Measurements from ENCODE around the gene PTEN. TPM values are rescaled to one million over a fixed set of nuclear protein-coding genes. Genes with fewer than 3 reads are reported as not detected.
"Not testable (repeated sequence)": the region's sequence is repeated elsewhere in the genome, so short reads cannot be mapped to it uniquely, and the experiment has no call there.

Gene PTEN
- total RNA-seq, 1 donor from 2014 or later, result 64.9 TPM

- Histone ChIP-seq H3K4me2 (no peak overlapping the region), H3K4me1 (no peaks in the 10 kb centered on the region), H3K36me3 (no peaks in the 10 kb centered on the region), H3F3A (ENCODE audit: low read depth) (no peaks in the 10 kb centered on the region), H3K27me3 (no peaks in the 10 kb centered on the region), H3K27ac (no peak overlapping the region), H3K9ac (no peak overlapping the region), H3K79me2 (ENCODE audit: low read depth) (no peaks in the 10 kb centered on the region), H3K4me3 (no peak overlapping the region), H4K20me1 (ENCODE audit: low read depth) (no peaks in the 10 kb centered on the region), H2AFZ (replicated peaks) (no peak overlapping the region), H3K9me3 (ENCODE audit: low read depth) (no peaks in the 10 kb centered on the region)
- no peak for DNase-seq (ENCODE audit: low spot score)
- Mint-ChIP-seq H3K36me3 (no peaks in the 10 kb centered on the region), H3K9me3 (no peaks in the 10 kb centered on the region), H3K27me3 (ENCODE audit: insufficient read depth, low read depth) (no peaks in the 10 kb centered on the region), H3K4me3 (no peak overlapping the region), H3K4me1 (peaks cover 5% of the 10 kb centered on the region), H3K27ac (no peak overlapping the region)
- no peak for TF ChIP-seq EZH2phosphoT487 (IDR thresholded peaks at IDR 0.05)
- TF ChIP-seq EZH2 (IDR thresholded peaks at IDR 0.05), result no peak
- no peak for TF ChIP-seq CTCF (IDR thresholded peaks at IDR 0.05)
These were observed 14.4 kb upstream of the PTEN start for GRCh38 chr10:87849001-87849400.

GRCh38 chr10:87850742-87851205 lies 12.7 kb upstream of the PTEN start:
- peak; percentile 82 for DNase-seq (ENCODE audit: low spot score)
- no peak overlapping the region for H3K9ac ChIP-seq
- no peak overlapping the region for H3K4me3 Mint-ChIP-seq

GRCh38 chr10:87852089-87852488 lies 11.3 kb upstream of the PTEN start:
- Histone ChIP-seq H3K9ac (no peak overlapping the region), H4K20me1 (ENCODE audit: low read depth) (no peaks in the 10 kb centered on the region), H3K27ac (no peak overlapping the region), H3K4me1 (no peaks in the 10 kb centered on the region), H3K27me3 (no peaks in the 10 kb centered on the region), H3K4me2 (no peak overlapping the region), H3K9me3 (ENCODE audit: low read depth) (no peaks in the 10 kb centered on the region), H3K79me2 (ENCODE audit: low read depth) (no peaks in the 10 kb centered on the region), H2AFZ (replicated peaks) (no peak overlapping the region), H3K4me3 (no peak overlapping the region), H3K36me3 (no peaks in the 10 kb centered on the region), H3F3A (ENCODE audit: low read depth) (no peaks in the 10 kb centered on the region)
- H3K27ac Mint-ChIP-seq, result no peak overlapping the region
- H3K4me1 Mint-ChIP-seq, result peaks cover 5% of the 10 kb centered on the region
- no peaks in the 10 kb centered on the region for H3K9me3 Mint-ChIP-seq
- TF ChIP-seq EZH2 (IDR thresholded peaks at IDR 0.05) (no peak), EZH2phosphoT487 (IDR thresholded peaks at IDR 0.05) (no peak), CTCF (IDR thresholded peaks at IDR 0.05) (no peak)
- no peaks in the 10 kb centered on the region for H3K27me3 Mint-ChIP-seq (ENCODE audit: insufficient read depth, low read depth)
- no peak overlapping the region for H3K4me3 Mint-ChIP-seq
- no peak for DNase-seq (ENCODE audit: low spot score)
- H3K36me3 Mint-ChIP-seq, result no peaks in the 10 kb centered on the region

More at GRCh38 chr10:87850742-87851205, 12.7 kb upstream of the PTEN start:
- Histone ChIP-seq H3K9me3 (ENCODE audit: low read depth) (no peaks in the 10 kb centered on the region), H3K36me3 (no peaks in the 10 kb centered on the region), H3F3A (ENCODE audit: low read depth) (no peaks in the 10 kb centered on the region), H3K27me3 (no peaks in the 10 kb centered on the region), H3K27ac (no peak overlapping the region), H3K4me2 (no peak overlapping the region), H3K4me3 (no peak overlapping the region), H2AFZ (replicated peaks) (peak overlapping the region; percentile 93), H4K20me1 (ENCODE audit: low read depth) (no peaks in the 10 kb centered on the region), H3K4me1 (no peaks in the 10 kb centered on the region), H3K79me2 (ENCODE audit: low read depth) (no peaks in the 10 kb centered on the region)
- Mint-ChIP-seq H3K9me3 (no peaks in the 10 kb centered on the region), H3K27me3 (ENCODE audit: insufficient read depth, low read depth) (no peaks in the 10 kb centered on the region), H3K4me1 (peaks cover 5% of the 10 kb centered on the region), H3K36me3 (no peaks in the 10 kb centered on the region), H3K27ac (no peak overlapping the region)
- peak; percentile 66 for TF ChIP-seq CTCF (IDR thresholded peaks at IDR 0.05)
- TF ChIP-seq EZH2 (IDR thresholded peaks at IDR 0.05), result no peak

GRCh38 chr10:87855247-87855646 lies 8.2 kb upstream of the PTEN start:
- not testable (repeated sequence) for H3K27ac Mint-ChIP-seq; H3K9ac ChIP-seq; H4K20me1 ChIP-seq (ENCODE audit: low read depth); H3K36me3 Mint-ChIP-seq; DNase-seq (ENCODE audit: low spot score); H3K27ac ChIP-seq; H3K9me3 Mint-ChIP-seq; H3K27me3 Mint-ChIP-seq (ENCODE audit: insufficient read depth, low read depth); H3K27me3 ChIP-seq; H3K9me3 ChIP-seq (ENCODE audit: low read depth); H3K4me2 ChIP-seq; H3K4me1 Mint-ChIP-seq; H2AFZ ChIP-seq (replicated peaks); H3K4me3 ChIP-seq; H3F3A ChIP-seq (ENCODE audit: low read depth); H3K79me2 ChIP-seq (ENCODE audit: low read depth); H3K4me1 ChIP-seq; H3K4me3 Mint-ChIP-seq; H3K36me3 ChIP-seq

GRCh38 chr10:87855665-87856064 lies 7.8 kb upstream of the PTEN start:
- not testable (repeated sequence) for H3K4me1 ChIP-seq; H3K79me2 ChIP-seq (ENCODE audit: low read depth); H4K20me1 ChIP-seq (ENCODE audit: low read depth); H3K36me3 ChIP-seq; H3K27me3 ChIP-seq; H3K27ac Mint-ChIP-seq; H3K36me3 Mint-ChIP-seq; H3F3A ChIP-seq (ENCODE audit: low read depth); H3K9ac ChIP-seq; H3K4me3 ChIP-seq; H3K4me2 ChIP-seq; DNase-seq (ENCODE audit: low spot score); H3K9me3 ChIP-seq (ENCODE audit: low read depth); H2AFZ ChIP-seq (replicated peaks); H3K27ac ChIP-seq; H3K4me3 Mint-ChIP-seq; H3K27me3 Mint-ChIP-seq (ENCODE audit: insufficient read depth, low read depth); H3K4me1 Mint-ChIP-seq; H3K9me3 Mint-ChIP-seq
